Mesodermal cell (in vitro differentiated cells): ENCODE measurements around the gene POTEG.
"Not testable (repeated sequence)": the region's sequence is repeated elsewhere in the genome, so short reads cannot be mapped to it uniquely, and the experiment has no call there.

Experiments
- H3K27ac ChIP-seq: 2 replicates; pipeline ENCODE4 v1.7.0; 2013; ENCODE audit warnings: mild to moderate bottlenecking, low read depth, low read length, moderate library complexity; ENCODE audit not compliant: severe bottlenecking
- H3K36me3 ChIP-seq: 2 replicates; pipeline ENCODE4 v1.7.1; 2013; ENCODE audit warnings: mild to moderate bottlenecking, low read length, moderate library complexity; ENCODE audit not compliant: control insufficient read depth, insufficient read depth
- H3K4me1 ChIP-seq: one replicate; pipeline ENCODE4 v1.7.1; 2013; ENCODE audit warnings: mild to moderate bottlenecking, low read length; ENCODE audit not compliant: insufficient read depth, control insufficient read depth, poor library complexity, severe bottlenecking
- H3K4me3 ChIP-seq: 2 replicates; pipeline ENCODE4 v1.7.0; 2013; ENCODE audit warnings: low read length, control low read depth, mild to moderate bottlenecking; ENCODE audit not compliant: insufficient read depth, poor library complexity, severe bottlenecking; ENCODE audit errors: extremely low read depth
- H3K9me3 ChIP-seq: 2 replicates; pipeline ENCODE4 v1.7.1; 2013; ENCODE audit warnings: mild to moderate bottlenecking, low read length, moderate library complexity; ENCODE audit not compliant: control insufficient read depth
- WGBS, 2 experiments: methylation state at CpG; one replicate each; pipeline ENCODE4 v1.1.5; 2013; ENCODE audit warnings: missing lambda C conversion rate in 2 of 2; ENCODE audit not compliant: insufficient coverage in 2 of 2; 5-methylcytosine and 5-hydroxymethylcytosine counted together

The POTEG gene

GRCh38 chr14:19374451-19374903 lies 59.7 kb downstream of the POTEG start:
- not testable (repeated sequence) for H3K27ac ChIP-seq, H3K4me3 ChIP-seq, H3K36me3 ChIP-seq, H3K4me1 ChIP-seq
- WGBS, 2 experiments, result 79 to 80% methylated on average over 4 to 8 of the region's 13 CpGs
- H3K9me3 ChIP-seq, result peaks cover 11% of the 10 kb centered on the region

- not testable (repeated sequence) for H3K36me3 ChIP-seq, H3K4me1 ChIP-seq, H3K27ac ChIP-seq, H3K4me3 ChIP-seq
- 79 to 81% methylated on average over 37 to 41 of the region's 49 CpGs for WGBS, 2 experiments
- H3K9me3 ChIP-seq, result peaks cover 11% of the 10 kb centered on the region
Measured at GRCh38 chr14:19372813-19373500, 61.2 kb downstream of the POTEG start.

DNA sequence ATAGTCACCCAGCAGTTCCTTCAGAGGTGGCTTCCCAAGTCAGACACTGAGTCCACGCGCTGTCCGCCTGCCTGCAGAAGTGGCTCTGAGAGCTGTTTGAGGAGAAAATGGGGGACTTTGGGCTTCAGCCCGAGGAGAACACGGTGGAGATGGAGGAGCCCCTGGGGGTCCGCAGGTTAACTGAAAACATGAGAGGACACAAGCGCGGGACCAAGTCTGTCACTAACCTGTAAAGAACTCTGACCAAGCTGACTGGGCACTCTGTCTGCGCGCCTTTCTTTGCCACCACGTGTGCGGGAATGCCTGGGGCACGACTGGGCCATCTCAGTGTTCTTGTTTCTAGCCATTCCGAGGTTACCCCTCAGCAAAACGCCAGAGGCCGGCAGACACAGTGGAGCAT lies 62.4 kb downstream of the POTEG start:
- H3K9me3 ChIP-seq, result peaks cover 17% of the 10 kb centered on the region
- H3K4me3 ChIP-seq, H3K27ac ChIP-seq, H3K4me1 ChIP-seq, H3K36me3 ChIP-seq: not testable (repeated sequence)
- 80 to 84% methylated on average over 1 to 6 of the region's 16 CpGs for WGBS, 2 experiments

DNA sequence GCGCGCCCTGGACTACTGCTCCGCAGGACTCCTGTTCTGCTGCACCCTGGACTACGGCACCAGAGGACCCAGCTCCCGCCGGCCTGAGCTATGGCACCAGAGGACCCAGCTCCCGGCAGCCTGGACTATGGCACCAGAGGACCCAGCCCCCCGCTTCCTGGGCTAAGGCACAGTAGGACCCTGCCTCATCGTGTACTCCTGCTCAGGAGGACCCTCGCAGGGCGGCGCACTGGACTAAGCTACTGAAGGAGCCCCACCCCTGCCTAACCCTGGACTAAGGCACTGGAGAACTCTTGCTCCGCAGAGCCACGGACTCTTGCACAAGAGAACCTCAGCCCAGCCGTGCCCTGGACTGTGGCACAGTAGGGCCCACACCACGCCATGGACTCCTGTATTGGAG lies 71.3 kb downstream of the POTEG start:
- H3K9me3 ChIP-seq, H3K4me1 ChIP-seq, H3K27ac ChIP-seq, H3K36me3 ChIP-seq, H3K4me3 ChIP-seq: not testable (repeated sequence)
- WGBS, 2 experiments, result no CpG with 5 or more reads among the region's 16 CpGs

DNA sequence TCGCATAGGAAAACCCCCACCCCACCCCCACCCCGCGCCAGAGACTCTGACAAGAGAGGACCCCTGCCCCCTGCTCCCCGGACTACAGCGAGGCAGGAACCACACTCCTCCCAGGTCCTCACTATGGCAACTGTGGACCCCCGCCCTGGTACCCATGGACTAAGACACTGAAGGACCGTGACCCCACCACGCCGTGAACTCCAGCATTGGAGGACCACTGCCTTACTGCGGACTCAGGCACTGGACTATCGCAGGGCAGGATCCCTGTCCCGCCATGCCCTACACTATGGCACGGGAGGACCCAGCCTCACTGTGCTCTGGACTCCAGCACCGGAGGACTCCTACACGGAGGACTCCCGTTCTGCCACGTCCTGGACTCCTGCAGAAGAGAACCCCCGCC lies 71.8 kb downstream of the POTEG start:
- H3K36me3 ChIP-seq, H3K9me3 ChIP-seq, H3K4me1 ChIP-seq, H3K4me3 ChIP-seq, H3K27ac ChIP-seq: not testable (repeated sequence)
- WGBS, 2 experiments, result 80 to 90% methylated on average over 4 of the region's 18 CpGs

- H3K4me1 ChIP-seq, H3K27ac ChIP-seq, H3K36me3 ChIP-seq, H3K9me3 ChIP-seq, H3K4me3 ChIP-seq: not testable (repeated sequence)
- WGBS, 2 experiments, result no CpG with 5 or more reads among the region's 38 CpGs
Measured at GRCh38 chr14:19361636-19362253, 72.4 kb downstream of the POTEG start.

- 80% methylated on average over 3 of the region's 34 CpGs; no CpG with 5 or more reads in 1 of the 2 experiments for WGBS, 2 experiments
- not testable (repeated sequence) for H3K4me1 ChIP-seq, H3K9me3 ChIP-seq, H3K27ac ChIP-seq, H3K36me3 ChIP-seq, H3K4me3 ChIP-seq
Measured at GRCh38 chr14:19360937-19361635, 73.1 kb downstream of the POTEG start.
